SU-DHL-6 (cell line): ENCODE measurements around the gene BCAS1.

Experiments
- H2AFZ ChIP-seq: fragments of 200-600 bp; sonication (generic); 2 replicates; pipeline ENCODE4 v1.6.1; 2014; ENCODE audit warnings: low read depth, mild to moderate bottlenecking, moderate library complexity, mixed read lengths, antibody characterized with exemption, low read length; ENCODE audit not compliant: severe bottlenecking
- H3F3A ChIP-seq: fragments of 200-600 bp; shearing (Covaris generic); 2 replicates; pipeline ENCODE4 v1.6.0; 2016; ENCODE audit warnings: antibody characterized with exemption, mild to moderate bottlenecking; ENCODE audit not compliant: insufficient read depth
- H3K27ac ChIP-seq: fragments of 200-600 bp; sonication (generic); 2 replicates; pipeline ENCODE4 v1.5.1; 2016; ENCODE audit warnings: low read depth, mild to moderate bottlenecking, low read length, moderate library complexity, mixed read lengths
- H3K27me3 ChIP-seq: fragments of 200-600 bp; sonication (generic), shearing (Covaris generic); 2 replicates; pipeline ENCODE4 v1.6.0; 2014; ENCODE audit warnings: mild to moderate bottlenecking, low read length
- H3K36me3 ChIP-seq: fragments of 200-600 bp; sonication (generic); 2 replicates; pipeline ENCODE4 v1.6.1; 2014; ENCODE audit warnings: mild to moderate bottlenecking, low read length, mixed read lengths
- H3K4me2 ChIP-seq: fragments of 300-600, 200-600 bp; shearing (Covaris generic), sonication (generic); 2 replicates; pipeline ENCODE4 v1.6.0; 2014; ENCODE audit warnings: low read length, low read depth, mild to moderate bottlenecking; ENCODE audit not compliant: poor library complexity, severe bottlenecking
- H3K4me3 ChIP-seq: fragments of 200-600 bp; sonication (generic); 2 replicates; pipeline ENCODE4 v1.5.1; 2014; ENCODE audit warnings: antibody characterized with exemption, low read length, mild to moderate bottlenecking, mixed read lengths; ENCODE audit not compliant: insufficient read depth, poor library complexity, severe bottlenecking
- H3K79me2 ChIP-seq: fragments of 200-600 bp; sonication (generic); 2 replicates; pipeline ENCODE4 v1.6.1; 2014; ENCODE audit warnings: mild to moderate bottlenecking, low read length, moderate library complexity; ENCODE audit not compliant: insufficient read depth
- H3K9ac ChIP-seq: fragments of 200-600 bp; sonication (generic); 2 replicates; pipeline ENCODE4 v1.7.0; 2014; ENCODE audit warnings: mild to moderate bottlenecking, low read length
- H3K9me2 ChIP-seq: fragments of 200-600 bp; sonication (generic); replicated peaks from 2 replicates; pipeline ENCODE4 v1.6.1; 2014; ENCODE audit warnings: low read length; ENCODE audit not compliant: insufficient read depth
- H3K9me3 ChIP-seq: fragments of 200-600 bp; sonication (generic); 2 replicates; pipeline ENCODE4 v1.6.1; 2014; ENCODE audit warnings: low read length, mixed read lengths; ENCODE audit not compliant: insufficient read depth
- H4K20me1 ChIP-seq: fragments of 200-600 bp; sonication (generic); 2 replicates; pipeline ENCODE4 v1.6.1; 2014; ENCODE audit warnings: low read depth, mild to moderate bottlenecking, antibody characterized with exemption, low read length, moderate library complexity, mixed read lengths
- CTCF ChIP-seq: fragments of 200-600 bp; sonication (generic); IDR thresholded peaks from one replicate; pipeline ENCODE4 v1.5.1; 2017; ENCODE audit warnings: antibody characterized with exemption, mild to moderate bottlenecking, low read length, moderate library complexity; ENCODE audit not compliant: insufficient read depth, poor library complexity, severe bottlenecking
- EZH2phosphoT487 ChIP-seq: fragments of 200-600 bp; sonication (generic), shearing (Covaris generic); conservative IDR thresholded peaks from 2 replicates; pipeline ENCODE4 v1.6.1; 2018; ENCODE audit warnings: mild to moderate bottlenecking, antibody characterized with exemption, low read length, moderate library complexity, mixed read lengths

The BCAS1 gene

GRCh38 chr20:54019127-54019526 is 51.3 kb downstream of the BCAS1 start:
- no peak overlapping the region for H2AFZ ChIP-seq
- no peak overlapping the region for H3K27ac ChIP-seq
- H3K9ac ChIP-seq: no peak overlapping the region
- H3K79me2 ChIP-seq: no peaks in the 10 kb centered on the region
- TF ChIP-seq CTCF (no peak), EZH2phosphoT487 (no peak)
- no peaks in the 10 kb centered on the region for H3F3A ChIP-seq
- no peaks in the 10 kb centered on the region for H3K36me3 ChIP-seq
- no peak overlapping the region for H3K4me2 ChIP-seq
- H3K4me3 ChIP-seq: no peak overlapping the region
- H4K20me1 ChIP-seq: no peaks in the 10 kb centered on the region
- no peaks in the 10 kb centered on the region for H3K9me2 ChIP-seq
- H3K27me3 ChIP-seq: no peaks in the 10 kb centered on the region
- H3K9me3 ChIP-seq: no peaks in the 10 kb centered on the region

GRCh38 chr20:54017846-54018245 is 52.5 kb downstream of the BCAS1 start:
- Histone ChIP-seq H3K9ac (no peak overlapping the region), H3K9me3 (no peaks in the 10 kb centered on the region), H2AFZ (no peak overlapping the region), H3K79me2 (no peaks in the 10 kb centered on the region), H4K20me1 (no peaks in the 10 kb centered on the region), H3K27ac (no peak overlapping the region), H3K9me2 (no peaks in the 10 kb centered on the region), H3K4me3 (no peak overlapping the region), H3F3A (no peaks in the 10 kb centered on the region), H3K36me3 (no peaks in the 10 kb centered on the region), H3K27me3 (no peaks in the 10 kb centered on the region), H3K4me2 (no peak overlapping the region)
- TF ChIP-seq CTCF (no peak), EZH2phosphoT487 (no peak)

- Histone ChIP-seq H3K36me3 (no peaks in the 10 kb centered on the region), H3K9me3 (no peaks in the 10 kb centered on the region), H3K4me3 (no peak overlapping the region), H3K9me2 (no peaks in the 10 kb centered on the region), H3K27me3 (no peaks in the 10 kb centered on the region), H3K4me2 (no peak overlapping the region), H3K79me2 (no peaks in the 10 kb centered on the region), H3K9ac (no peak overlapping the region), H4K20me1 (no peaks in the 10 kb centered on the region), H3K27ac (no peak overlapping the region), H3F3A (no peaks in the 10 kb centered on the region), H2AFZ (no peak overlapping the region)
- TF ChIP-seq EZH2phosphoT487 (no peak), CTCF (no peak)
Measured at GRCh38 chr20:54015496-54015895, 54.9 kb downstream of the BCAS1 start.
